Thoracic aorta (tissue), 2 donors: ENCODE results near the gene ESYT2. TPM values are rescaled to one million over a fixed set of nuclear protein-coding genes. Genes with fewer than 3 reads are reported as not detected.
A peak's percentile ranks its signal among the peaks of the same experiment; 100 is the strongest.

Experiments used
- ATAC-seq: fragments of 150-250 bp; one replicate; pipeline ENCODE4 v1.8.0; 2017; ENCODE audit warnings: low read depth; ENCODE audit not compliant: insufficient number of reproducible peaks, low FRiP score
- DNase-seq: peaks from one replicate; pipeline ENCODE4 v3.0.0-alpha.2; 2020; ENCODE audit warnings: low spot score
- H3K27ac ChIP-seq, 2 donors: fragments of 200-600 bp; sonication (generic); 1 replicate in 1 of 2; 2 replicates in 1 of 2; pipeline ENCODE4 v1.5.1; 2016; ENCODE audit warnings: mild to moderate bottlenecking in 2 of 2, moderate library complexity in 2 of 2
- H3K27me3 ChIP-seq: fragments of 200-600 bp; sonication (generic); replicated peaks from 2 replicates; pipeline ENCODE4 v1.6.0; 2016; ENCODE audit warnings: mild to moderate bottlenecking; ENCODE audit not compliant: insufficient read depth
- H3K36me3 ChIP-seq: fragments of 200-600 bp; sonication (generic); one replicate; pipeline ENCODE4 v1.5.1; 2016
- H3K4me1 ChIP-seq, 2 donors: fragments of 200-600 bp; sonication (generic); 1 replicate in 1 of 2; 2 replicates in 1 of 2; pipeline versions ENCODE4 v1.5.1 to v1.6.0; 2016; ENCODE audit warnings: low read depth in 2 of 2, mild to moderate bottlenecking in 1 of 2; ENCODE audit not compliant: control insufficient read depth in 1 of 2
- H3K4me3 ChIP-seq: fragments of 200-600 bp; sonication (generic); 2 replicates; pipeline ENCODE4 v1.5.1; 2016; ENCODE audit warnings: mild to moderate bottlenecking
- H3K9me3 ChIP-seq: fragments of 200-600 bp; sonication (generic); 2 replicates; pipeline ENCODE4 v1.5.1; 2016
- CTCF ChIP-seq: fragments of 200-600 bp; sonication (generic); IDR thresholded peaks from one replicate; pipeline ENCODE4 v1.5.1; 2019; ENCODE audit warnings: antibody characterized with exemption
- total RNA-seq, 2 donors: library from RNA; depleted of rRNA; stranded (reverse); fragments of >200 nt; gene quantifications; one replicate each; pipeline versions ENCODE4 v1.1.0 to v1.2.3, GENCODE V29; 2016

Gene ESYT2
- total RNA-seq, 2 donors from 2014 or later = 196 to 218 TPM

DNA sequence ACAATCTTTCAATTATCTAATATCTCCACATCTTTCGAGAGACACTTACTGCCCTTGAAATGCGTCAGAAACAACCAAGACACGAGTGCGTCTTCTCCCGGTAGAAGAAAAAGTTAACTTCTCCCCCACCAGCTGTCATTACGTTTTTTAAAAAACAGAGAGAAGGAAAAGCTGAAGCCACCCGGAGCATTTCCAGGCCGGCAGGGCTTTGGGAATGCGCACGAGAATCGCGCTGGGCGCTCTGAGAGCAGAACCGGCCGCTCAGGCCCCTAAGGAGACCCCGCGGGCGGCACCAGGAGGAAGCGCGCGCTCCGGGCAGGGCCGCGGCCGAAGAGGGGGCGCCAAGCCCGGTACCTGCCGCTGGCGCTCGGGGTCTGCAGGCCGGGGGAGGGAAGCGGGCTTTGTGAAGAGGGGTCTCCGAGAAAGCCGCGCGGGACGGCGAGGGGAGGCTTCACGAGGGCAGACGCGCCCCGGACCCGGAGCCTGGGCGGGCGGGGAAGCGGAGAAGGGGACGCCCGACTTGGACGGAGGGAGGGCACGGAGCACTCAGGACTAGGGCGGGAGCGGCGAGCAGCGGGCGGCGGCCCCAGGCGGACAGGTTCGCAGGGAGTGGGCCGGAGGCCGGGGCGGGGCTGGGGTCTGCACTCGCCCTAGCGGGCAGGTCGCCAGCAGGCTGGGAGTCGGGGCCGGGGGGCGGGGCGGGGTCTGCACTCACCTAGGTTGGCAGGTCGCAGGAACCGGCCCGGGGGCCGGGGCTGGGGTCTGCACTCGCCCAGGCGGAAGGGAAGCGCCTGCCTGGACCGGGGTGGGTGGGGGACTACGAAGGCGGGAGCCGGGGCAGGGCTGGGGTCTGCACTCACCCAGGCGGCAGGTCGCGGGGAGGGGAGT is 932 bp downstream of the ESYT2 start:
- H3K4me1 ChIP-seq = peaks cover 32 to 43% of the 10 kb centered on the region in 2 donors
- H3K9me3 ChIP-seq = no peaks in the 10 kb centered on the region
- no peak for DNase-seq
- H3K36me3 ChIP-seq = no peaks in the 10 kb centered on the region
- peak overlapping the region; percentile 90 to 97 for H3K27ac ChIP-seq
- no peaks in the 10 kb centered on the region for H3K27me3 ChIP-seq
- H3K4me3 ChIP-seq = peak overlapping the region; percentile 99
- TF ChIP-seq CTCF = no peak
- peak; percentile 10 for ATAC-seq

- Histone ChIP-seq H3K4me1 (peaks cover 32 to 43% of the 10 kb centered on the region in 2 donors), H3K27ac (peak overlapping the region; percentile 90 to 97), H3K9me3 (no peaks in the 10 kb centered on the region), H3K36me3 (no peaks in the 10 kb centered on the region), H3K4me3 (peak overlapping the region; percentile 99), H3K27me3 (no peaks in the 10 kb centered on the region)
- TF ChIP-seq CTCF = no peak
- DNase-seq = no peak
- no peak for ATAC-seq
Observed at GRCh38 chr7:158827411-158828132, 1.7 kb downstream of the ESYT2 start.

- no peak overlapping the region for H3K4me3 ChIP-seq
- DNase-seq (no peak), ATAC-seq (no peak)
- no peaks in the 10 kb centered on the region for H3K36me3 ChIP-seq
- H3K4me1 ChIP-seq = peaks cover 46 to 59% of the 10 kb centered on the region in 2 donors
- peak overlapping the region in 1 of 2 donors; percentile 34 for H3K27ac ChIP-seq
- no peaks in the 10 kb centered on the region for H3K9me3 ChIP-seq
- TF ChIP-seq CTCF = no peak
- no peaks in the 10 kb centered on the region for H3K27me3 ChIP-seq
Observed at GRCh38 chr7:158825628-158826289, 3.5 kb downstream of the ESYT2 start.

DNA sequence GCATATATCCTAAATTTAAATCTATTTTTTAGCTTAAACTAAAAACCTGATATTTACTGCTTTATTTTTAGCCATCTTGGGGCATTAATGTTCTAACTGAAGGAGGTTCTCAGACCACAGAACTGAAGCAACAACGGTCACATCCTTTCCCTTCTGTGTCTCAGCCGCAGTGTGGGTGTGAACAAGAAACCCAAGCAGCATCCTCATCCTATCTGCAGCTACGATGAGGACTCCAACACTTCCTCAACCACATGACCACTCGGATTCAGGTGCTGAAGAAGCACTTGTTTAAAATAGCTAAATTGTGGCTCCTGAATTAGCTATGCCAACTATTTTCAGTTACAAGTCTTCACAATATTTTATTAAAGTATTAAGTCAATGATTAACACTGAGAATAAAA is 5.3 kb downstream of the ESYT2 start:
- Histone ChIP-seq H3K9me3 (no peaks in the 10 kb centered on the region), H3K36me3 (no peaks in the 10 kb centered on the region), H3K27ac (peak overlapping the region; percentile 0 to 34), H3K4me1 (peaks cover 62 to 69% of the 10 kb centered on the region in 2 donors), H3K27me3 (no peaks in the 10 kb centered on the region), H3K4me3 (no peak overlapping the region)
- ATAC-seq (no peak), DNase-seq (no peak)
- TF ChIP-seq CTCF = no peak
